ENCODE results near the gene TBX15.

TBX15 gene

DNA sequence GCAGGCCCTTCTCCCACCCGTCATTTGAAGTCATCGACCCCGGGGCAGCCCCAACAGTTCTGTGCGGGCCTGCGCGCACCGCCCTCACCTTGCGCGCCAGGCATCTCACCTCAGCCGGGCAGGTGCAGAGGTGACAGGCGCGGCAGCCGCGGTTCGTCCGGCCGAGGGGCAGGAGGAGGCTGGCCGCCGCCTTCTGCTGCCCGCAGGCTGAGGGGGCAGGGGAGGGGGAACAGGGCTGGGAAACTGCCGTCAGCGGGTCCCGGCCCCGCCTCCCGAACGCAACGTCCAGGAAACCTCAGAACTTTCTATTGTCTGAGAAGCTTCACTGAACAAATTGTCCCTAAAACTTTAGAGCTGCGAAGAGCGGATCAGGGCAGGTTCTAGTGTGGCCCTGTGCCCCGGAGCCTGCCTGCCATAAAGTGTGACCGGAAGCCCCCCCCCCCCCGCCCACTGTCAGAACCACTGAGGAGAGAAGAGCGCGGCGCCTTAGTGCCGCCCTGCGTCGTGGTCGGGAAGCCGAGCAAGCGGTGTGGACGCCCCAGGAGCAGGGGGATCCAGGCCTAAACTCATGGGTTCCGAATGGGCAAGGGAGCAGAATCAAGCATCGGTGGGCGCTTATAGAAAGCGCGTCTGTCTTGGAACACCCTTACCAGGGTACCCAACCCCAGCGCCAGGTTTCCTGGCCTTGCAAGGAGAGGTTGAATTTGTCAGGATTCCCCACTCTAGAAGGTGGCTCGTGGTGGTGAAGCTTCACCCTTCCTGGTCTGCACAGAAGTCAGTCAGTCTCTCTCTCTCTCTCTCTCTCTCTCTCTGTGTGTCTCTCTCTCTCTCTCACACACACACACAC lies 13.3 kb upstream of the TBX15 start:
- TF ChIP-seq CTCF (conservative IDR thresholded peaks at IDR 0.05) (no peak), ZFX (IDR thresholded peaks at IDR 0.05) (no peak)
- no peak overlapping the region for H3K27ac ChIP-seq

- no peak overlapping the region for H3K27ac ChIP-seq
- TF ChIP-seq CTCF (conservative IDR thresholded peaks at IDR 0.05) (no peak), ZFX (IDR thresholded peaks at IDR 0.05) (no peak)
These were observed 12.4 kb upstream of the TBX15 start for GRCh38 chr1:119000371-119001180.

DNA sequence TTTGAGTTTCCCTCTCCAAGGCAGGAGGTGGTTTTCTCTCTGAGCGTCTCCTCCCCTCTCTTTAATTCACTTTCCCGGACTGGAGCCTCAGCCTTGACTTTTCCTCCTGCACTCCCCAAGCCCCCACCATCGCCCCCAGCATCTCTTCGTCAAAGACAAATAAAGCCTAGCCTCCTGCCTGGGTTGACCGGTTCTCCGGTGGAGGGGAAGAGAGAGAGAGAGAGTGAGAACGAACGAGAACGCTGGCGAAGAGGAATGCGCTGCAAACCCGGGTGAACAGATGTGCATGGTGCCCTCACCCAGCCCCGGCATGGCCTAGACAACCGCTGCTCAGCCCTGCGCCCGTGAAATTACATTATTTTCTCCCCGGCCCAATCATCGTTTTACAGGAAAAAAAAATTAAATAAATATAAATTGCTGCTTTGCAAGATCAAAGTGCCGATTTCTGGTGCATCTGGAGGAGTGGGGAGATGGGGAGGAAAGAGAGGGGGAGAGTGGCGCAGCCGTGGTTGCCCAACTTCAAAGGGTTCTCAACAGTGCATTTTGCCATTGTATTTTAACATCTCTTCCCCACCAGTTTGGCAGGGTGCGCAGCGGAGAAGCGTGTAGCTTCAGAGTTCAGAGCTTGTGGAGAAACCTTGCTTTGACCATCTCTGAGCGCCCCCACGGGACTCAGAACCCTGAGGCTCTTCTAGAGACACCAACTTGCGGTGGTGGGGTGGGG lies 11.4 kb upstream of the TBX15 start:
- TF ChIP-seq CTCF (conservative IDR thresholded peaks at IDR 0.05) (no peak), ZFX (IDR thresholded peaks at IDR 0.05) (no peak)
- no peak overlapping the region for H3K27ac ChIP-seq

GRCh38 chr1:118998171-118998570 lies 10.0 kb upstream of the TBX15 start:
- TF ChIP-seq CTCF (conservative IDR thresholded peaks at IDR 0.05) (no peak), ZFX (IDR thresholded peaks at IDR 0.05) (no peak)
- H3K27ac ChIP-seq = no peak overlapping the region

DNA sequence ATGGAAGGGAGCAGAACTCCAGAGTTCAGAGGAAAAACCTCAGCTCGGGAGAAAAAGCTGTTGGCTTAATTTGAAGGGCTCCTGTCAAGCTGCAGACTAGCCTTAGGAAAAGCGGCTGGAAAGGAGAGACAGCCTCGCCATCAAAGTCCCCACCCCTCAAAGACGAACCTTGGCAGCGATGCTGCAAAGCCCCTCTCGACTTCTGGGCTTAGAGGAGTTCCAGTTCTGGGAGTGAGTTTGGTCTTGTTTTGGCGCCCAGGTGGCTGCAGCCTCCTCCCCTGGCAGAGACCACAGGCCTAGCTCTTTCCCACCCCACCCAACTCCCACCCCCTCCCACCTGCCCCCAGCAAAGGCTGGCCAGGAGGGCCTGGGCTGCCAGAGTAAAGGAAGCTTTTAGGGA lies 9.1 kb upstream of the TBX15 start:
- TF ChIP-seq ZFX (IDR thresholded peaks at IDR 0.05) = no peak

DNA sequence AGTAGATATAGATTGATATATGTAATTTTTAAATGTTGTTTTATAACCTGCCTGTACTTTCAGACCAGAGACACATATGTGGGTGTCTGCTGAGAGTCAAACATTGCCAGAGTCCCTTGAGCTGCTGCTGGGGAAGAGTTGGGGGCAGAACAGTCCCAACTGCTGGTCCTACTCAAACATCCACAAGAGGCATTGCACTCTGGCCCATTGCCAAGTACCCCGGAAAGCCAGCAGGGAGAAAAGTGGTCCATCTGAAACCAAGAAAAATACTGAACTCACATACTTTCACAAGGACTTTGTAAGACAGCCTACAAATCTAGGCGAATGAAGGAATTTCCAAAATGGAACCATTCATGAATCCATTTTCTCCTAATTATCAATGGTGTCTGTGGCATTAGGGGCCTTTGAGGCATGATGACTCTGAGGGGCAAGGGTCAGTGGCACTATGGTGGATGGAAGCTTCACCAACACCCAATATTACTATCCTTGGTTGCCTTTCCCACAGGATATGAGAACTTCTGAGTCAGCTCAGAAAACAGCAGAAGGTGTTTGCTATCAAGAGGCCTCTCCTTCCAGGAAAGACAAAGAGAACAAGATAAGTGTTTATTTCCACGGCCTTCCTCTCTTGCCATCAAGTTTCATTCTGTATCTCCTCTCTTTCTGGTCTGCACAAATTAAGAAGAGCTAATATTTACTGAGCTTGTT lies 7.3 kb upstream of the TBX15 start:
- no peak for TF ChIP-seq CTCF (conservative IDR thresholded peaks at IDR 0.05)
- TF ChIP-seq ZFX (IDR thresholded peaks at IDR 0.05) = no peak
- no peak overlapping the region for H3K27ac ChIP-seq

More for the DNA sequence above, 9.1 kb upstream of the TBX15 start:
- no peak overlapping the region for H3K27ac ChIP-seq

- TF ChIP-seq ZFX (IDR thresholded peaks at IDR 0.05) (no peak), CTCF (conservative IDR thresholded peaks at IDR 0.05) (no peak)
- H3K27ac ChIP-seq = no peak overlapping the region
These were observed 5.5 kb upstream of the TBX15 start for GRCh38 chr1:118993700-118994026.
